ENCODE measurements around the gene CLIP3. TPM values are rescaled to one million over a fixed set of nuclear protein-coding genes. Genes with fewer than 3 reads are reported as not detected.

Gene CLIP3
- total RNA-seq, 1 donor, result 13.4 TPM

DNA sequence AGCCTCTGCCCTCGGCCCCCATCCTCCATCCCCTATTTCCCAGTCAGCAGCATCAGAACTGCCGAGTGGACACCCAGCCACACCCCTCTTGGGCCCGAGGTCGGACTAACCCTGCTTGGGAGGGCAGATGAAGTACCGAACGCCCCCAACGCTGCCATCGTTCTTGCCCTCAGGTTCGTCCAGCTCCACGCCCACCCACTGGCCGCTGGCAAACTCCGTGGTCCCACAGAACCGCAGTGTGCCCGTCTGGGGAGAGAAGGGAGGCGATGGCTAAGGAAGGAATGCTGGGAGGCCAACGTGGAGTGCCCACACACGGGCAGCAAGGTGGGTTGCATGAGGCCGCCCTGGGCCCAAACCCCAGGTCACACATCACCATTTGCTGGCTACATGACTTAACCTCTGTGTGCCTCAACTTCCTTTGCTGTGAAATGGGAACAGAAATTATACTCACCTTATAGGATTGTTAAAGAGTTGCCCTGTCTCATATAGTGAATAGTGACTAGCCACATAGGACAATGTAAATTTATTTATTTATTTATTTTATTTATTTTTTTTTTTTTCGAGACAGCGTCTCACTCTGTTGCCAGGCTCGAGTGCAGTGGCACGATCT, 13.5 kb downstream of the CLIP3 start:
- H3K36me3 ChIP-seq (ENCODE audit: insufficient read depth, low read length), result peaks cover 60% of the 10 kb centered on the region
- H3K4me1 ChIP-seq (ENCODE audit: insufficient read depth, low read length), result peaks cover 4% of the 10 kb centered on the region
- H3K4me2 ChIP-seq (ENCODE audit: insufficient read depth, low read length), result no peak overlapping the region
- H3K4me3 ChIP-seq (ENCODE audit: insufficient read depth, low read length), result no peak overlapping the region
- H4K20me1 ChIP-seq (ENCODE audit: insufficient read depth, low read length), result no peaks in the 10 kb centered on the region
- H3K9me3 ChIP-seq (ENCODE audit: low read depth, low read length), result no peaks in the 10 kb centered on the region
- H3K27ac ChIP-seq (ENCODE audit: low read depth, low read length), result no peak overlapping the region
- no peak for TF ChIP-seq CTCF (IDR thresholded peaks at IDR 0.05; ENCODE audit: extremely low read depth, low read depth, low read length)
- no peak overlapping the region for H2AFZ ChIP-seq (ENCODE audit: low read length)
- no peaks in the 10 kb centered on the region for H3K79me2 ChIP-seq (ENCODE audit: insufficient read depth, low read length)
- H3K27me3 ChIP-seq (ENCODE audit: insufficient read depth, low read length), result no peaks in the 10 kb centered on the region
- DNase-seq (ENCODE audit: insufficient read length, low spot score, missing footprints), result no peak

- H3K79me2 ChIP-seq (ENCODE audit: insufficient read depth, low read length), result peaks cover 14% of the 10 kb centered on the region
- peak within 1 kb of the TSS; percentile 90 for H3K27ac ChIP-seq (ENCODE audit: low read depth, low read length)
- peak within 1 kb of the TSS; percentile 93 for H2AFZ ChIP-seq (ENCODE audit: low read length)
- peak; percentile 100 for DNase-seq (ENCODE audit: insufficient read length, low spot score, missing footprints)
- peak within 1 kb of the TSS; percentile 97 for H3K4me3 ChIP-seq (ENCODE audit: insufficient read depth, low read length)
- no peaks in the 10 kb centered on the region for H3K27me3 ChIP-seq (ENCODE audit: insufficient read depth, low read length)
- H3K4me2 ChIP-seq (ENCODE audit: insufficient read depth, low read length), result peak within 1 kb of the TSS; percentile 95
- H3K4me1 ChIP-seq (ENCODE audit: insufficient read depth, low read length), result peaks cover 16% of the 10 kb centered on the region
- TF ChIP-seq CTCF (IDR thresholded peaks at IDR 0.05; ENCODE audit: extremely low read depth, low read depth, low read length), result no peak
- no peaks in the 10 kb centered on the region for H3K9me3 ChIP-seq (ENCODE audit: low read depth, low read length)
- H3K36me3 ChIP-seq (ENCODE audit: insufficient read depth, low read length), result peaks cover 35% of the 10 kb centered on the region
- H4K20me1 ChIP-seq (ENCODE audit: insufficient read depth, low read length), result no peaks in the 10 kb centered on the region
Observed at GRCh38 chr19:36014012-36014924, 18.4 kb downstream of the CLIP3 start, which contains the start of gene ALKBH6. Gene ALKBH6 (minus strand): TSS chr19:36014213. CDS start chr19:36013397, 816 bp downstream.

- Histone ChIP-seq H3K79me2 (ENCODE audit: insufficient read depth, low read length) (peaks cover 14% of the 10 kb centered on the region), H3K27me3 (ENCODE audit: insufficient read depth, low read length) (no peaks in the 10 kb centered on the region), H3K27ac (ENCODE audit: low read depth, low read length) (peak overlapping the region; percentile 90), H3K4me3 (ENCODE audit: insufficient read depth, low read length) (peak overlapping the region; percentile 97), H3K4me2 (ENCODE audit: insufficient read depth, low read length) (peak overlapping the region; percentile 95), H4K20me1 (ENCODE audit: insufficient read depth, low read length) (no peaks in the 10 kb centered on the region), H2AFZ (ENCODE audit: low read length) (peak overlapping the region; percentile 93), H3K36me3 (ENCODE audit: insufficient read depth, low read length) (peaks cover 27% of the 10 kb centered on the region), H3K9me3 (ENCODE audit: low read depth, low read length) (no peaks in the 10 kb centered on the region), H3K4me1 (ENCODE audit: insufficient read depth, low read length) (peaks cover 22% of the 10 kb centered on the region)
- peak; percentile 91 for DNase-seq (ENCODE audit: insufficient read length, low spot score, missing footprints)
- TF ChIP-seq CTCF (IDR thresholded peaks at IDR 0.05; ENCODE audit: extremely low read depth, low read depth, low read length), result no peak
Observed at GRCh38 chr19:36013280-36014011, 19.2 kb downstream of the CLIP3 start.

Measured in osteoblast (primary cell).